ENCODE results near the gene FKBP1A. TPM values are rescaled to one million over a fixed set of nuclear protein-coding genes. Genes with fewer than 3 reads are reported as not detected.

FKBP1A gene
- total RNA-seq, 1 donor from 2014 or later = 155 TPM

- DNase-seq (ENCODE audit: low read depth) = no peak
- H3K36me3 ChIP-seq (ENCODE audit: control insufficient read depth, insufficient read depth, low read length) = no peaks in the 10 kb centered on the region
- no peak for TF ChIP-seq CTCF (IDR thresholded peaks at IDR 0.05; ENCODE audit: insufficient read depth, low read length, poor library complexity, severe bottlenecking)
- no peak overlapping the region for H3K4me3 ChIP-seq (ENCODE audit: low read depth, low read length)
- no peaks in the 10 kb centered on the region for H3K27me3 ChIP-seq (ENCODE audit: control insufficient read depth, insufficient read depth, low read length)
Measured at GRCh38 chr20:1320016-1320415, 72.8 kb downstream of the FKBP1A start.

DNA sequence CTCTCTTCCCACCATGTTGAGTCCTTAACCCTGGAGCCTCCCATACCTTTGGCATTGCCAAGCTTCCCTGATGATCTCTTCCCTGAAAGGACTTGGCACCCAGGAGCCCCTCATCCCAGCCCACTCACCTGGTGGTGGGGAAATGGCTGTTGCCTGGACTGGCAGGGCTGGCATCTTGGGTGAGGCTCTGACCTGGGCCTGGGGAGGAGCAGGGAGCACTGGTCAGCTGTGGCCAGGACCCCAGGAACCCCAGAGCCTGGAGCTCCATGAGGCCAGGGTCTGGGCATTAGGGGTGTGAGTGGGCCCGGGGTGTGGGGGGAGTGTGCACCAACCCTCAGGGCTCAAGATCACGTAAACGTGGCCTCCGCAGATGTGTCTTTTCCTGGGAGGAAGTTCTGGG is 73.4 kb downstream of the FKBP1A start:
- TF ChIP-seq CTCF (IDR thresholded peaks at IDR 0.05; ENCODE audit: insufficient read depth, low read length, poor library complexity, severe bottlenecking) = no peak
- DNase-seq (ENCODE audit: low read depth) = no peak
- H3K36me3 ChIP-seq (ENCODE audit: control insufficient read depth, insufficient read depth, low read length) = no peaks in the 10 kb centered on the region
- H3K27me3 ChIP-seq (ENCODE audit: control insufficient read depth, insufficient read depth, low read length) = no peaks in the 10 kb centered on the region
- H3K4me3 ChIP-seq (ENCODE audit: low read depth, low read length) = no peak overlapping the region

DNA sequence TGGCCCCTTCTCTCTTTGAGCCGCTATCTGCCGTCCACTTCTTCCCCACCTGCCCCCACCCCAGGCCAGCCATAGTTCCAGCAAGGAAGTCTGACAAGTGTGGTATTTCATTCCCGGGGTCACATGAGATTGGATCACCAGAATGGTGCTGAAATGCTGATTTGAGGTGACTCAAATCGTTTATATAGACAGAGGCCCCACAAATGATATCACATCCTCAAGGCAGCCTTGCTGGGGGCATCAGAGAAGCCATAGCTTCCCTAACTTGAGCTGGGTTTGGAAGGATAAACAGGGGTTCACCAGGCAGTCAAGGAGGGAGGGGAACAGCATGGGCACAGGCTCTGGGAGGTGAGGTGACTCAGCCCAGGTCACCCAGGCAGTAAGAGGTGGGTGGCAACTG is 73.8 kb downstream of the FKBP1A start:
- H3K36me3 ChIP-seq (ENCODE audit: control insufficient read depth, insufficient read depth, low read length) = no peaks in the 10 kb centered on the region
- DNase-seq (ENCODE audit: low read depth) = no peak

More for the DNA sequence above, 73.8 kb downstream of the FKBP1A start:
- no peak overlapping the region for H3K4me3 ChIP-seq (ENCODE audit: low read depth, low read length)
- no peaks in the 10 kb centered on the region for H3K27me3 ChIP-seq (ENCODE audit: control insufficient read depth, insufficient read depth, low read length)
- TF ChIP-seq CTCF (IDR thresholded peaks at IDR 0.05; ENCODE audit: insufficient read depth, low read length, poor library complexity, severe bottlenecking) = no peak

Other genes with a start within 250 kb of the FKBP1A start
- 0.27 and 4.5 TPM in 2 replicates for gene TMEM74B, start 208.1 kb downstream of the FKBP1A start, total RNA-seq
- gene C20orf202, start 189.6 kb downstream of the FKBP1A start, total RNA-seq = not detected in 2 replicates
- gene RAD21L1, start 167.0 kb downstream of the FKBP1A start, total RNA-seq = not detected in 2 replicates
- gene SNPH, start 126.8 kb downstream of the FKBP1A start, total RNA-seq = 7.1 and 8.3 TPM in 2 replicates
- 6.1 and 7.7 TPM in 2 replicates for gene SDCBP2, start 63.9 kb downstream of the FKBP1A start, total RNA-seq
- gene NSFL1C, start 73.8 kb upstream of the FKBP1A start, total RNA-seq = 58.3 and 58.9 TPM in 2 replicates
- gene SIRPB2, start 98.4 kb upstream of the FKBP1A start, total RNA-seq = not detected in 2 replicates
- not detected in 2 replicates for gene SIRPD, start 164.7 kb upstream of the FKBP1A start, total RNA-seq
- gene SIRPB1, start 227.0 kb upstream of the FKBP1A start, total RNA-seq = 1.4 and 5.5 TPM in 2 replicates